Peyer's patch (tissue), 4 donors: ENCODE results near the gene MLXIP. TPM values are rescaled to one million over a fixed set of nuclear protein-coding genes. Genes with fewer than 3 reads are reported as not detected.

Experiments
- DNase-seq, 3 donors: peaks; one replicate each; pipeline ENCODE4 v3.0.0-alpha.2; 2017 to 2019
- H3K27ac ChIP-seq, 4 donors: fragments of 200-600 bp; sonication (generic); one replicate each; pipeline ENCODE4 v1.5.1; 2016 to 2019
- H3K27me3 ChIP-seq, 2 donors: fragments of 200-600 bp; sonication (generic); one replicate each; pipeline ENCODE4 v1.5.1; 2019
- H3K36me3 ChIP-seq, 3 donors: fragments of 200-600 bp; sonication (generic); one replicate each; pipeline ENCODE4 v1.5.1; 2016 to 2019
- H3K4me1 ChIP-seq, 4 donors: fragments of 200-600 bp; sonication (generic); one replicate each; pipeline ENCODE4 v1.5.1; 2016 to 2019
- H3K4me3 ChIP-seq, 4 donors: fragments of 200-600 bp; sonication (generic); 1 replicate in 3 of 4; 2 replicates in 1 of 4; pipeline ENCODE4 v1.5.1; 2016 to 2019; ENCODE audit warnings: mild to moderate bottlenecking in 1 of 4
- H3K9me3 ChIP-seq, 4 donors: fragments of 200-600 bp; sonication (generic); one replicate each; pipeline ENCODE4 v1.5.1; 2016 to 2019; ENCODE audit warnings: mild to moderate bottlenecking in 1 of 4
- CTCF ChIP-seq, 6 experiments: fragments of 450-650 bp in 4 of 6; fragments of 200-600 bp in 2 of 6; sonication (generic) in 1 of 6; IDR thresholded peaks; one replicate each; pipeline ENCODE4 v1.5.1; 2017 to 2019; ENCODE audit warnings: antibody characterized with exemption in 6 of 6, mild to moderate bottlenecking in 3 of 6, moderate library complexity in 1 of 6
- POLR2A ChIP-seq, 2 donors: fragments of 450-650 bp; IDR thresholded peaks; one replicate each; pipeline ENCODE4 v1.5.1; 2017; ENCODE audit warnings: antibody characterized with exemption in 2 of 2, mild to moderate bottlenecking in 2 of 2, moderate library complexity in 2 of 2
- total RNA-seq, 4 donors: library from RNA; depleted of rRNA; stranded (reverse); fragments of >200 nt; gene quantifications; one replicate each; pipeline ENCODE4 v1.1.0, GENCODE V29; 2016

MLXIP gene
- total RNA-seq, 4 donors from 2014 or later, result 41.5 to 157 (median 98.3) TPM

- peaks cover 8 to 79% (median 15%) of the 10 kb centered on the region in 4 donors for H3K4me1 ChIP-seq
- H3K27ac ChIP-seq, result peak overlapping the region; percentile 57 to 83 (median 72)
- no peaks in the 10 kb centered on the region for H3K27me3 ChIP-seq
- no peaks in the 10 kb centered on the region for H3K9me3 ChIP-seq
- TF ChIP-seq POLR2A (IDR thresholded peaks at IDR 0.05) (peak in 1 of 2 donors; percentile 20), CTCF (IDR thresholded peaks at IDR 0.05) (no peak)
- H3K4me3 ChIP-seq, result no peak overlapping the region
- peak in 2 of 3 donors; percentile 79 to 84 for DNase-seq
- H3K36me3 ChIP-seq, result no peaks in the 10 kb centered on the region
Measured at GRCh38 chr12:122097927-122098756, 19.6 kb downstream of the MLXIP start.

- no peaks in the 10 kb centered on the region for H3K36me3 ChIP-seq
- TF ChIP-seq POLR2A (IDR thresholded peaks at IDR 0.05), result no peak
- no peak for TF ChIP-seq CTCF (IDR thresholded peaks at IDR 0.05)
Measured at GRCh38 chr12:122099280-122099749, 20.8 kb downstream of the MLXIP start.

GRCh38 chr12:122099856-122100255, 21.3 kb downstream of the MLXIP start:
- H3K36me3 ChIP-seq, result no peaks in the 10 kb centered on the region
- peaks cover 11 to 88% (median 18%) of the 10 kb centered on the region in 4 donors for H3K4me1 ChIP-seq
- peak in 2 of 3 donors; percentile 9 to 31 for DNase-seq
- no peaks in the 10 kb centered on the region for H3K9me3 ChIP-seq
- TF ChIP-seq POLR2A (IDR thresholded peaks at IDR 0.05), result no peak
- TF ChIP-seq CTCF (IDR thresholded peaks at IDR 0.05), result no peak
- no peaks in the 10 kb centered on the region for H3K27me3 ChIP-seq
- no peak overlapping the region for H3K4me3 ChIP-seq
- peak overlapping the region; percentile 57 to 83 (median 72) for H3K27ac ChIP-seq

More at GRCh38 chr12:122099280-122099749, 20.8 kb downstream of the MLXIP start:
- peaks cover 11 to 87% (median 17%) of the 10 kb centered on the region in 4 donors for H3K4me1 ChIP-seq
- peak overlapping the region; percentile 57 to 83 (median 72) for H3K27ac ChIP-seq
- H3K4me3 ChIP-seq, result no peak overlapping the region
- H3K27me3 ChIP-seq, result no peaks in the 10 kb centered on the region
- H3K9me3 ChIP-seq, result no peaks in the 10 kb centered on the region
- DNase-seq, result peak in 2 of 3 donors; percentile 44 to 48

GRCh38 chr12:122100568-122100967, 22.0 kb downstream of the MLXIP start:
- TF ChIP-seq CTCF (IDR thresholded peaks at IDR 0.05) (no peak), POLR2A (IDR thresholded peaks at IDR 0.05) (no peak)

GRCh38 chr12:122102331-122102730, 23.8 kb downstream of the MLXIP start:
- Histone ChIP-seq H3K4me3 (no peak overlapping the region), H3K4me1 (peaks cover 17 to 93% (median 25%) of the 10 kb centered on the region in 4 donors), H3K36me3 (no peaks in the 10 kb centered on the region), H3K9me3 (no peaks in the 10 kb centered on the region), H3K27ac (peak overlapping the region in 1 of 4 donors; percentile 41), H3K27me3 (no peaks in the 10 kb centered on the region)
- no peak for TF ChIP-seq POLR2A (IDR thresholded peaks at IDR 0.05)
- no peak for TF ChIP-seq CTCF (IDR thresholded peaks at IDR 0.05)
- DNase-seq, result no peak

More at GRCh38 chr12:122100568-122100967, 22.0 kb downstream of the MLXIP start:
- no peaks in the 10 kb centered on the region for H3K9me3 ChIP-seq
- no peak for DNase-seq
- H3K4me1 ChIP-seq, result peaks cover 11 to 92% (median 21%) of the 10 kb centered on the region in 4 donors
- no peak overlapping the region for H3K4me3 ChIP-seq
- H3K36me3 ChIP-seq, result no peaks in the 10 kb centered on the region
- H3K27me3 ChIP-seq, result no peaks in the 10 kb centered on the region
- peak overlapping the region in 1 of 4 donors; percentile 83 for H3K27ac ChIP-seq
